ENCODE results near the gene SAXO1. TPM values are rescaled to one million over a fixed set of nuclear protein-coding genes. Genes with fewer than 3 reads are reported as not detected.

SAXO1 gene
- total and polyA plus RNA-seq, 2 experiments from 2014 or later: 0.02 TPM; not detected in 1

DNA sequence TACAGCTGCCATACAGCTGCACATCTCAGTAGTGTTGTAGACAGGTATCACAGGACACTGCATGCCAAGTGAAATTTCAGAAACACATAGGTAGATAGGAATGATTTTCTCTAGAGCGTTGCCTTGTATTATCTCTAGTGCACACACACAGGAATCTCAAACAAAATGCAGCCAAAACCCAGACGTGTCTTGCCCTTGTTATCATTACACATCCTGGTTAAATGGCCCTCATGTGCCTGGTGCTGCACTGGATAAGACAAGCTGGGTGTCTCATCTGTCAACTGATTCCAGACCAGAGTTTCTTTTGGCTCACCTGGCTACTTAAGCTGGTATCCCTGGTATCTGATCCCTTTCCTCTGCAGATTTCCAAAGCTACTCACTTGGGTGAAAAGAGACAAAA, 59.7 kb downstream of the SAXO1 start:
- H2AFZ ChIP-seq: no peak overlapping the region
- no peaks in the 10 kb centered on the region for H3K36me3 ChIP-seq (ENCODE audit: insufficient read depth)
- H3K9me3 Mint-ChIP-seq: no peaks in the 10 kb centered on the region; the same call in 2 of the 3 replicates
- H3K4me1 ChIP-seq (ENCODE audit: insufficient read depth): no peaks in the 10 kb centered on the region
- H3K4me3 ChIP-seq: no peak overlapping the region
- no peak for ATAC-seq
- no peak overlapping the region for H3K27ac Mint-ChIP-seq
- no peaks in the 10 kb centered on the region for H3K36me3 Mint-ChIP-seq (ENCODE audit: low read depth)
- H3K4me1 Mint-ChIP-seq: no peaks in the 10 kb centered on the region
- peaks cover 2% of the 10 kb centered on the region for H3K27me3 Mint-ChIP-seq (ENCODE audit: insufficient read depth, low read depth, poor library complexity)
- H3K79me2 ChIP-seq (replicated peaks; ENCODE audit: insufficient read depth): no peaks in the 10 kb centered on the region; the same call in 1 of the 2 replicates
- no peak overlapping the region for H3K4me2 ChIP-seq
- H3F3A ChIP-seq (replicated peaks; ENCODE audit: low read depth): no peaks in the 10 kb centered on the region
- no peaks in the 10 kb centered on the region for H4K20me1 ChIP-seq (replicated peaks; ENCODE audit: insufficient read depth)
- no peaks in the 10 kb centered on the region for H3K27me3 ChIP-seq (ENCODE audit: insufficient read depth)
- H3K4me3 Mint-ChIP-seq: no peak overlapping the region
- TF ChIP-seq NANOG (IDR thresholded peaks at IDR 0.05; ENCODE audit: borderline replicate concordance) (no peak), STAT1 (IDR thresholded peaks at IDR 0.05; ENCODE audit: unreplicated experiment) (no peak), EZH2 (IDR thresholded peaks at IDR 0.05; ENCODE audit: low read depth, unreplicated experiment) (no peak), JUNB (IDR thresholded peaks at IDR 0.05; ENCODE audit: unreplicated experiment) (no peak), POLR2AphosphoS5 (IDR thresholded peaks at IDR 0.05; ENCODE audit: low read depth) (no peak), ZNF331 (CRISPR knock-in tag; IDR thresholded peaks at IDR 0.05; ENCODE audit: low read depth) (no peak), EZH2phosphoT487 (IDR thresholded peaks at IDR 0.05; ENCODE audit: unreplicated experiment) (no peak)
- TF ChIP-seq, protein P1, sequence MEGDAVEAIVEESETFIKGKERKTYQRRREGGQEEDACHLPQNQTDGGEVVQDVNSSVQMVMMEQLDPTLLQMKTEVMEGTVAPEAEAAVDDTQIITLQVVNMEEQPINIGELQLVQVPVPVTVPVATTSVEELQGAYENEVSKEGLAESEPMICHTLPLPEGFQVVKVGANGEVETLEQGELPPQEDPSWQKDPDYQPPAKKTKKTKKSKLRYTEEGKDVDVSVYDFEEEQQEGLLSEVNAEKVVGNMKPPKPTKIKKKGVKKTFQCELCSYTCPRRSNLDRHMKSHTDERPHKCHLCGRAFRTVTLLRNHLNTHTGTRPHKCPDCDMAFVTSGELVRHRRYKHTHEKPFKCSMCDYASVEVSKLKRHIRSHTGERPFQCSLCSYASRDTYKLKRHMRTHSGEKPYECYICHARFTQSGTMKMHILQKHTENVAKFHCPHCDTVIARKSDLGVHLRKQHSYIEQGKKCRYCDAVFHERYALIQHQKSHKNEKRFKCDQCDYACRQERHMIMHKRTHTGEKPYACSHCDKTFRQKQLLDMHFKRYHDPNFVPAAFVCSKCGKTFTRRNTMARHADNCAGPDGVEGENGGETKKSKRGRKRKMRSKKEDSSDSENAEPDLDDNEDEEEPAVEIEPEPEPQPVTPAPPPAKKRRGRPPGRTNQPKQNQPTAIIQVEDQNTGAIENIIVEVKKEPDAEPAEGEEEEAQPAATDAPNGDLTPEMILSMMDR (conservative IDR thresholded peaks at IDR 0.05; ENCODE audit: low read depth in 2 of 2): no peak
- TF ChIP-seq, protein P2, sequence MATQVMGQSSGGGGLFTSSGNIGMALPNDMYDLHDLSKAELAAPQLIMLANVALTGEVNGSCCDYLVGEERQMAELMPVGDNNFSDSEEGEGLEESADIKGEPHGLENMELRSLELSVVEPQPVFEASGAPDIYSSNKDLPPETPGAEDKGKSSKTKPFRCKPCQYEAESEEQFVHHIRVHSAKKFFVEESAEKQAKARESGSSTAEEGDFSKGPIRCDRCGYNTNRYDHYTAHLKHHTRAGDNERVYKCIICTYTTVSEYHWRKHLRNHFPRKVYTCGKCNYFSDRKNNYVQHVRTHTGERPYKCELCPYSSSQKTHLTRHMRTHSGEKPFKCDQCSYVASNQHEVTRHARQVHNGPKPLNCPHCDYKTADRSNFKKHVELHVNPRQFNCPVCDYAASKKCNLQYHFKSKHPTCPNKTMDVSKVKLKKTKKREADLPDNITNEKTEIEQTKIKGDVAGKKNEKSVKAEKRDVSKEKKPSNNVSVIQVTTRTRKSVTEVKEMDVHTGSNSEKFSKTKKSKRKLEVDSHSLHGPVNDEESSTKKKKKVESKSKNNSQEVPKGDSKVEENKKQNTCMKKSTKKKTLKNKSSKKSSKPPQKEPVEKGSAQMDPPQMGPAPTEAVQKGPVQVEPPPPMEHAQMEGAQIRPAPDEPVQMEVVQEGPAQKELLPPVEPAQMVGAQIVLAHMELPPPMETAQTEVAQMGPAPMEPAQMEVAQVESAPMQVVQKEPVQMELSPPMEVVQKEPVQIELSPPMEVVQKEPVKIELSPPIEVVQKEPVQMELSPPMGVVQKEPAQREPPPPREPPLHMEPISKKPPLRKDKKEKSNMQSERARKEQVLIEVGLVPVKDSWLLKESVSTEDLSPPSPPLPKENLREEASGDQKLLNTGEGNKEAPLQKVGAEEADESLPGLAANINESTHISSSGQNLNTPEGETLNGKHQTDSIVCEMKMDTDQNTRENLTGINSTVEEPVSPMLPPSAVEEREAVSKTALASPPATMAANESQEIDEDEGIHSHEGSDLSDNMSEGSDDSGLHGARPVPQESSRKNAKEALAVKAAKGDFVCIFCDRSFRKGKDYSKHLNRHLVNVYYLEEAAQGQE (IDR thresholded peaks at IDR 0.05; ENCODE audit: unreplicated experiment): no peak
- TF ChIP-seq, protein P3, sequence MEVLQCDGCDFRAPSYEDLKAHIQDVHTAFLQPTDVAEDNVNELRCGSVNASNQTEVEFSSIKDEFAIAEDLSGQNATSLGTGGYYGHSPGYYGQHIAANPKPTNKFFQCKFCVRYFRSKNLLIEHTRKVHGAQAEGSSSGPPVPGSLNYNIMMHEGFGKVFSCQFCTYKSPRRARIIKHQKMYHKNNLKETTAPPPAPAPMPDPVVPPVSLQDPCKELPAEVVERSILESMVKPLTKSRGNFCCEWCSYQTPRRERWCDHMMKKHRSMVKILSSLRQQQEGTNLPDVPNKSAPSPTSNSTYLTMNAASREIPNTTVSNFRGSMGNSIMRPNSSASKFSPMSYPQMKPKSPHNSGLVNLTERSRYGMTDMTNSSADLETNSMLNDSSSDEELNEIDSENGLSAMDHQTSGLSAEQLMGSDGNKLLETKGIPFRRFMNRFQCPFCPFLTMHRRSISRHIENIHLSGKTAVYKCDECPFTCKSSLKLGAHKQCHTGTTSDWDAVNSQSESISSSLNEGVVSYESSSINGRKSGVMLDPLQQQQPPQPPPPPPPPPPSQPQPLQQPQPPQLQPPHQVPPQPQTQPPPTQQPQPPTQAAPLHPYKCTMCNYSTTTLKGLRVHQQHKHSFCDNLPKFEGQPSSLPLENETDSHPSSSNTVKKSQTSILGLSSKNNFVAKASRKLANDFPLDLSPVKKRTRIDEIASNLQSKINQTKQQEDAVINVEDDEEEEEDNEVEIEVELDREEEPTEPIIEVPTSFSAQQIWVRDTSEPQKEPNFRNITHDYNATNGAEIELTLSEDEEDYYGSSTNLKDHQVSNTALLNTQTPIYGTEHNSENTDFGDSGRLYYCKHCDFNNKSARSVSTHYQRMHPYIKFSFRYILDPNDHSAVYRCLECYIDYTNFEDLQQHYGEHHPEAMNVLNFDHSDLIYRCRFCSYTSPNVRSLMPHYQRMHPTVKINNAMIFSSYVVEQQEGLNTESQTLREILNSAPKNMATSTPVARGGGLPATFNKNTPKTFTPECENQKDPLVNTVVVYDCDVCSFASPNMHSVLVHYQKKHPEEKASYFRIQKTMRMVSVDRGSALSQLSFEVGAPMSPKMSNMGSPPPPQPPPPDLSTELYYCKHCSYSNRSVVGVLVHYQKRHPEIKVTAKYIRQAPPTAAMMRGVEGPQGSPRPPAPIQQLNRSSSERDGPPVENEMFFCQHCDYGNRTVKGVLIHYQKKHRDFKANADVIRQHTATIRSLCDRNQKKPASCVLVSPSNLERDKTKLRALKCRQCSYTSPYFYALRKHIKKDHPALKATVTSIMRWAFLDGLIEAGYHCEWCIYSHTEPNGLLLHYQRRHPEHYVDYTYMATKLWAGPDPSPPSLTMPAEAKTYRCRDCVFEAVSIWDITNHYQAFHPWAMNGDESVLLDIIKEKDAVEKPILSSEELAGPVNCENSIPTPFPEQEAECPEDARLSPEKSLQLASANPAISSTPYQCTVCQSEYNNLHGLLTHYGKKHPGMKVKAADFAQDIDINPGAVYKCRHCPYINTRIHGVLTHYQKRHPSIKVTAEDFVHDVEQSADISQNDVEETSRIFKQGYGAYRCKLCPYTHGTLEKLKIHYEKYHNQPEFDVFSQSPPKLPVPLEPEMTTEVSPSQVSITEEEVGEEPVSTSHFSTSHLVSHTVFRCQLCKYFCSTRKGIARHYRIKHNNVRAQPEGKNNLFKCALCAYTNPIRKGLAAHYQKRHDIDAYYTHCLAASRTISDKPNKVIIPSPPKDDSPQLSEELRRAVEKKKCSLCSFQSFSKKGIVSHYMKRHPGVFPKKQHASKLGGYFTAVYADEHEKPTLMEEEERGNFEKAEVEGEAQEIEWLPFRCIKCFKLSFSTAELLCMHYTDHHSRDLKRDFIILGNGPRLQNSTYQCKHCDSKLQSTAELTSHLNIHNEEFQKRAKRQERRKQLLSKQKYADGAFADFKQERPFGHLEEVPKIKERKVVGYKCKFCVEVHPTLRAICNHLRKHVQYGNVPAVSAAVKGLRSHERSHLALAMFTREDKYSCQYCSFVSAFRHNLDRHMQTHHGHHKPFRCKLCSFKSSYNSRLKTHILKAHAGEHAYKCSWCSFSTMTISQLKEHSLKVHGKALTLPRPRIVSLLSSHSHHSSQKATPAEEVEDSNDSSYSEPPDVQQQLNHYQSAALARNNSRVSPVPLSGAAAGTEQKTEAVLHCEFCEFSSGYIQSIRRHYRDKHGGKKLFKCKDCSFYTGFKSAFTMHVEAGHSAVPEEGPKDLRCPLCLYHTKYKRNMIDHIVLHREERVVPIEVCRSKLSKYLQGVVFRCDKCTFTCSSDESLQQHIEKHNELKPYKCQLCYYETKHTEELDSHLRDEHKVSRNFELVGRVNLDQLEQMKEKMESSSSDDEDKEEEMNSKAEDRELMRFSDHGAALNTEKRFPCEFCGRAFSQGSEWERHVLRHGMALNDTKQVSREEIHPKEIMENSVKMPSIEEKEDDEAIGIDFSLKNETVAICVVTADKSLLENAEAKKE (CRISPR knock-in tag; IDR thresholded peaks at IDR 0.05): no peak
- H3K9me2 ChIP-seq (ENCODE audit: insufficient read depth): no peaks in the 10 kb centered on the region
- H3K27ac ChIP-seq (ENCODE audit: low read depth): no peak overlapping the region
- no peak for DNase-seq (ENCODE audit: low spot score)

Data from GM23338 (cell line).